ENCODE data around the gene OR7G3. TPM values are rescaled to one million over a fixed set of nuclear protein-coding genes. Genes with fewer than 3 reads are reported as not detected.

OR7G3 gene
- total RNA-seq = not detected

- Histone ChIP-seq H3K9me3 (no peaks in the 10 kb centered on the region), H3K36me3 (no peaks in the 10 kb centered on the region), H3K4me3 (no peak within 1 kb of the TSS), H3K4me1 (no peaks in the 10 kb centered on the region), H3K27ac (no peak within 1 kb of the TSS), H3K27me3 (no peaks in the 10 kb centered on the region)
- intact Hi-C loops (cut with DNase I; ENCODE audit: low total_unique reads) = no loop called here
- DNase-seq = no peak
- TF ChIP-seq POLR2A (IDR thresholded peaks at IDR 0.05) = no peak
- TF ChIP-seq CTCF (IDR thresholded peaks at IDR 0.05) = no peak
These were observed at the start of gene OR7G3 for GRCh38 chr19:9126900-9127405. TSS of gene OR7G3 (minus strand) at chr19:9126950. CDS start at chr19:9126950, 0 bp downstream.

- intact Hi-C loops (cut with DNase I; ENCODE audit: low total_unique reads) = no loop called here
- TF ChIP-seq POLR2A (IDR thresholded peaks at IDR 0.05) = no peak
- TF ChIP-seq CTCF (IDR thresholded peaks at IDR 0.05) = no peak
These were observed 48.6 kb upstream of the OR7G3 start for GRCh38 chr19:9175326-9175725.

GRCh38 chr19:9171393-9171991 lies 44.7 kb upstream of the OR7G3 start:
- intact Hi-C loops (cut with DNase I; ENCODE audit: low total_unique reads) = no loop called here
- no peaks in the 10 kb centered on the region for H3K27me3 ChIP-seq
- no peaks in the 10 kb centered on the region for H3K4me1 ChIP-seq
- H3K36me3 ChIP-seq = no peaks in the 10 kb centered on the region
- no peak for DNase-seq
- no peak overlapping the region for H3K4me3 ChIP-seq
- H3K27ac ChIP-seq = no peak overlapping the region
- H3K9me3 ChIP-seq = no peaks in the 10 kb centered on the region
- TF ChIP-seq POLR2A (IDR thresholded peaks at IDR 0.05) (no peak), CTCF (IDR thresholded peaks at IDR 0.05) (no peak)

More at GRCh38 chr19:9175326-9175725, 48.6 kb upstream of the OR7G3 start:
- H3K4me1 ChIP-seq = no peaks in the 10 kb centered on the region
- H3K27me3 ChIP-seq = no peaks in the 10 kb centered on the region
- H3K9me3 ChIP-seq = no peaks in the 10 kb centered on the region
- H3K27ac ChIP-seq = no peak overlapping the region
- no peak for DNase-seq
- no peaks in the 10 kb centered on the region for H3K36me3 ChIP-seq
- no peak overlapping the region for H3K4me3 ChIP-seq

GRCh38 chr19:9166846-9167245 lies 40.1 kb upstream of the OR7G3 start:
- no peak for DNase-seq
- H3K36me3 ChIP-seq = no peaks in the 10 kb centered on the region
- H3K9me3 ChIP-seq = peaks cover 0 to 9% of the 10 kb centered on the region in 2 donors

More at GRCh38 chr19:9166846-9167245, 40.1 kb upstream of the OR7G3 start:
- Histone ChIP-seq H3K27ac (no peak overlapping the region), H3K27me3 (no peaks in the 10 kb centered on the region), H3K4me1 (no peaks in the 10 kb centered on the region), H3K4me3 (no peak overlapping the region)
- no peak for TF ChIP-seq POLR2A (IDR thresholded peaks at IDR 0.05)
- no peak for TF ChIP-seq CTCF (IDR thresholded peaks at IDR 0.05)
- intact Hi-C loops (cut with DNase I; ENCODE audit: low total_unique reads) = no loop called here

Data from uterus (tissue), 4 donors.